ENCODE data around the gene PPP1R1A.

Gene PPP1R1A, protein sequence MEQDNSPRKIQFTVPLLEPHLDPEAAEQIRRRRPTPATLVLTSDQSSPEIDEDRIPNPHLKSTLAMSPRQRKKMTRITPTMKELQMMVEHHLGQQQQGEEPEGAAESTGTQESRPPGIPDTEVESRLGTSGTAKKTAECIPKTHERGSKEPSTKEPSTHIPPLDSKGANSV

GRCh38 chr12:54588110-54588889 lies at the start of gene PPP1R1A:
Gene PPP1R1A, minus strand, starts transcription at chr12:54588659. Its CDS starts 171 bp downstream, at chr12:54588488.
- no peak for DNase-seq

DNA sequence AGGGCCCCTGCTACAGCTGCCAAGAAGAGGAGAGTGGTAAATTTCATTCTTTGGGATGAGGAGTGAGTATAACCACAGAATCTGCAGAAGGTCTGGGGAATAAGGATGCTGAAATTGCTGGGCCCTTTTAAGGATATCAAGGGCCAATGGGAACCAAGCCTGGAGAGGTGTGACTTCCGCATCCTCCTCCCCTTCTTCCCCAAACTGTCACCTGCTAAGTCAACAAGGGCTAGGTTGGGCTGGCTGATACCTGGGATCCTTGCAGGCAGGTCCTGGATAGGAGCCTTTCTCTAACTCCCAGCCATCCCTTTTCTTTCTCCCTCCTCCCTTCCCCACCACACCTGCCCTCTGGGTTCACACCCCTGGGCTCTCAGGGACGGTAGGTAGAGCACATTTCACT lies 46.3 kb upstream of the PPP1R1A start, which contains the start of gene LACRT:
Gene LACRT, minus strand, starts transcription at position 101 of the 400 bp plus-strand sequence. Its CDS starts 54 bp downstream, at position 47.
- DNase-seq: no peak

DNA sequence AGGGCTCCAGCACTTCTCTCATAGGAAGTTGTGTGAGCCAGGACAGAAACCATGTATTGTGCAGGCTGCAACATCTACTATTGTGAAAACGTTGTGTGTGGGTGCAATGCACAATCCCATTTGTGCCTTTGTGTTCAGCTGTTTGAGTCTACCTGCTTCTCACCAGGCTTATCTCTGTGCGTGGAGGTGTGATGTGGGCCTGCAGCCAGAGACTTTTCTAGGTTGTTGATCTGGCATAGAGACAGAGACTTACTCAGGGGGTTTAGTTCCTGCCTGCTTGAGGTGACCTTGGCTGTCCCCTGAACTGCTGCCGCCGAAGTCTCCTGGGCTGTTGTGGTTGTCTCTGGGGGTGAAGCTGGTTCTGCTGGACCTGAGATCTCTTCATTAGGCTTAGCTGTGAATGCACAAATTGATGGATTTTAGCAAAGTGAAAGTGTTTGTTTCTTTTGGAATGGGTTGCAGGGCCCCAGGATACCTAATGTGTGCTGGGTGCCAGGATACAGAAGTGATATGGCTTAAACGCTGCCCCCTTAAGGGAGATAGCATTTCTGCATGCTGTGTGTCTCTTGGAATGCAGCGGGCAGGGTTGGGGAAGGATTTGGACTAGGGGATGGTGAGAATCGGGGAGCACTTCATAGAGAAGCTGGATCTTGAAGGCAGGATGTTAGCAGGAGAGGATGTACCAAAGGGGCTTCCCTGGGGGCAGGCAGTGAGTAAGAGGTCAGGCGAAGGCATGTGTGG lies 43.7 kb upstream of the PPP1R1A start:
- DNase-seq: no peak

- no peak for DNase-seq
These were observed 43.1 kb upstream of the PPP1R1A start for GRCh38 chr12:54631551-54631950.

- DNase-seq: no peak
These were observed 41.5 kb upstream of the PPP1R1A start for GRCh38 chr12:54629925-54630324.

- no peak for DNase-seq
These were observed 39.9 kb upstream of the PPP1R1A start for GRCh38 chr12:54628186-54628846.

DNA sequence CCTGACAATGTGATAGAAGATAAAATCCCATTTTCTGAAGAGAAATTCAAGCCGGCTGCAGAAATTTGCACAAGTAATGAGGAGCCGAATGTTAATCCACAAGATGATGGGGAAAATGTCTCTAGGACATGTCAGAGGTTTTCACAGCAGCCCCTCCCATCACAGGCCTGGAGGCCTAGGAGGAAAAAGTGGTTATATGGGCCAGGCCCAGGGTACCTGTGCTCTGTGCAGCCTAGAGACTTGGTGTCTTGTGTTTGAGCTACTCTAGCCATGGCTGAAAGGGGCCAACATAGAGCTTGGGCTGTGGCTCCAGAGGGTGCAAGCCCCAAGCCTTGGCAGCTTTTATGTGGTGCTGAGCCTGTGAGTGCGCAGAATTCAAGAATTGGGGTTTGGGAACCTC lies 38.8 kb upstream of the PPP1R1A start:
- DNase-seq: no peak

- DNase-seq: no peak
These were observed 37.1 kb upstream of the PPP1R1A start for GRCh38 chr12:54625598-54625997.

GRCh38 chr12:54624315-54625279 lies 36.1 kb upstream of the PPP1R1A start:
- DNase-seq: peak; percentile 3

GRCh38 chr12:54622463-54623183 lies 34.2 kb upstream of the PPP1R1A start:
- no peak for DNase-seq

GRCh38 chr12:54616933-54617680 lies 28.6 kb upstream of the PPP1R1A start:
- DNase-seq: no peak

DNA sequence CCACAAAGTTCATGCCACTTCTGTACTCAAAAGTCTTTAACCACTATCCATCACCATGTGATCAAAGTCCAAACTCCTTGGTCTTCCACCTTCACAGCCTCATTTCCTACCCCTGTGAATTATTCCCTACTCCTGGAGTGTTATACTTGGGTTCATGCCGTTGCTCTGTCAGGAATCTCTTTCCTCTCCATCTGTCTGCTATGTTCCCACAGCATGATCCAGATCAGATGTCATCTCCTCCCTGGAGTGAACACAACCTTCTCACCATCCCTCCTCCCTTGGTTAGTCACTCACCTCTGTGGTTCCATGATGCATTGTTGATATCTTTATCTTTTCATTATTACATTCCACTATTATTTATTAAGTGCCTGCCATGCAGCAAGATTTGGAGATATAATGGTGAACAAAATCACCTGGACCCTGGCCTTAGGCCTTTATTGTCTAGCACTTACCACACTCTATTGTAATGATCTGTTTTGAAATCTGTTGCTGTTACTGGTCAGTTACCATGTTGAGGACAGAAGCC lies 23.8 kb upstream of the PPP1R1A start:
- DNase-seq: no peak

DNA sequence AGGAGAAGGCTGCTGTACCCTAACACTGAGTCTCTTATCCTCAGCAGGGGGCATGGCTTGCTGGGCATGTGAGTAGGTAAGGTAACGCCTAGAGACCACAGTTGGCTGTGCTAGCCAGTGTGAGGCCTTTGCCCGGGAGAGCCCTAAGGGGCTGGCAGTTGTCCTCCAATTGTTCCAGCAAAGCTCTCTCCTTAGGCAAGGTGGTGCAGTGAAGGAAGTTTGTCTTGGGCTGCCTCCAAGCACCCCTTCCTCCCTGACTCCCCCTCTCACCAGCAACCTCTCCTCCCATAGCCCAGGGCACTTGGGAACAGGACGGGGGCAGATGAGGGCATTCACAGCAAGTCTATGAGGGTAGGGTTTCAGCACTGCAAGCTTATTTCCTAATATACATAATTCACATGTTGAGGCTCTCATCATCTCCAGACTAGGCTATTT lies 23.3 kb upstream of the PPP1R1A start:
- no peak for DNase-seq

GRCh38 chr12:54608769-54609168 lies 20.3 kb upstream of the PPP1R1A start:
- no peak for DNase-seq

- DNase-seq: no peak
These were observed 19.7 kb upstream of the PPP1R1A start for GRCh38 chr12:54608156-54608555.

- no peak for DNase-seq
These were observed 18.1 kb upstream of the PPP1R1A start for GRCh38 chr12:54606556-54606955.

DNA sequence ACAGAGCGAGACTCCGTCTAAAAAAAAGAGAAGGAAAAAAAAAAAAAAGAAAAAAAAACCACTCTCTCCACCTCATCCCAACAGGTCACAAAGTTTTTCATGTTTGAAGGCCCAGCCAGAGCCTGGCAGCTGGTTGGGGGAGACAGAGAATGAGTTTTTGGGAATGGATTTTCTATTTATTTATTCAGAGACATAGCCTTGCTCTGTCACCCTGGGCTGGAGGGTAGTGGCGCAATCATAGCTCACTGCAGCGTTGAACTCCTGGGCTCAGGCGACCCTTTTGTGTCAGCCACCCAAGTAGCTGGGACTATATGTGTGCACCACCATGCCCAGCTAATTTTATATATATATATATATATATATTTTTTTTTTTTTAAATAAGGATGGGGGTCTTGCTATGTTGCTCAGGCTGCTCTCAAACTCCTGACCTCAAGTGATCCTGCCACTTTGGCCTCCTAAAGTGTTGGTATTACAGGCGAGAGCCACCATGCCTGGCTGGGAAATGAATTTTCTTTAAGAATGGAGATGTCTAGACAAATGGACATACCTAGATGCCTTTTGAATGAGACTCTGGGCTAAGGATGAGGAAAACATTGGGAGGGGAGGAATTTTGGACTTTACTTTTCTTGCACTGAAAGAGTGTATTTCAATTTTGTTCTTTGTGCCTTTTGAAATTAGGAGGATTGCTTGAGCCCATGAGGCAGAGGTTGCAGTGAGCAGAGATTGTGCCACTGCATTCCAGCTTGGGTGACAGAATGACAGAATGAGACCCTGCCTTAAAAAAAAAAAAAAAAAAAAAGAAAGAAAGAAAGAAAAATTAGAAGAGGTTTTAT lies 16.9 kb upstream of the PPP1R1A start:
- DNase-seq: no peak

DNA sequence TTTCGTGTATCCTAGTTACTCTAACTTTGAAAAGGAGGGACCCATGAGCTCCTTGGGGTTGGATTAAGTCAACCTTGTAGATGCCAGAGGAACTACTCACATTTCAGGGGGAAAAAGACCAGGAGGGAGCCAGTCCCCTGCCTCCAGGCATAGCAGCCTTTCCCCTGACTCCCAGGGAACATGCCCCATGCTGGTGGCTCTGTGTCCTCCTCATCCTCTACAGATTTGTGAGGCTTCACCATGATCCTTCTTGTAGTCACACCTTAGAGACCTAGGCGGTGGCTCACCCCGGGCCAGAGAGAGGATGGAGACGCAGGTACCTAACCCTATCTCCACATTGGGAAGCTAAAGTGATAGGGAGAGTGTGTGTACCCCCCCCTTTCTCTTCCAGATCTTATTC lies 16.0 kb upstream of the PPP1R1A start:
- DNase-seq: no peak

DNA sequence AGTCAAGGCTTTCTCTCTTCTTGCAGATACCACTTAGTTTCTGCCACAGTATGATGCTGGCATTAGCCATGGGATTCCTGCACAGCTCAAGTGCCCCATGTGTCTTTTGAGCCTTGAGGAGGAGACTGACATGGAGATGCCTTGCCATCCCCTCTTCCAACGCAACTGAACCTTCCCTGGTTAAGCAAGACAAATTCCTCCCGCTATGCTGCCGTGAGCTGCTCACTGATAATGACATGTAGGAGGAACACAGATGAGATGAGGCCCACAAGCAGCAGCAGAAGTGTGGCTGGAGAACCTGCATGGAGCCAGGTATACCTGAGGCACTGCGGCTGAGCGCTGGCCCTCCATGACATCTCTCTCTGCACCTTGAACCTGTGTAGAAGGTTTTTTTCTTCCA lies 15.4 kb upstream of the PPP1R1A start:
- no peak for DNase-seq
